Liver (tissue), 2 donors: Measurements from ENCODE around the gene MT1A.

Experiments used
- CTCF ChIP-seq: fragments of 150-350 bp; IDR thresholded peaks from 2 replicates; pipeline ENCODE4 v1.5.1; 2017; ENCODE audit warnings: improper control_type of control experiment, low read depth, low read length; ENCODE audit not compliant: missing input control
- FOXA1 ChIP-seq: IDR thresholded peaks from 2 replicates; pipeline ENCODE4 v1.6.1; 2016; ENCODE audit warnings: antibody characterized with exemption
- donor health status: healthy.

GRCh38 chr16:56673921-56674320, 35.5 kb downstream of the MT1A start:
- TF ChIP-seq CTCF (peak; percentile 71), FOXA1 (no peak)
